Stimulated activated CD4-positive, alpha-beta T cell treated with anti-CD3 and anti-CD28 coated beads, Interleukin-1b, Interleukin-23, amount 100 ng/mL, for 24 hours (primary cell): ENCODE data around the gene MAD1L1.

ENCODE experiments used
- DNase-seq, 4 experiments: peaks; one replicate each; pipeline ENCODE4 v3.0.0-alpha.2; 2020; ENCODE audit warnings: low read depth in 4 of 4, low spot score in 1 of 4

The MAD1L1 gene

GRCh38 chr7:2141651-2142050 lies 91.1 kb downstream of the MAD1L1 start:
- DNase-seq, result no peak

GRCh38 chr7:2141021-2141410 lies 91.7 kb downstream of the MAD1L1 start:
- no peak for DNase-seq

DNA sequence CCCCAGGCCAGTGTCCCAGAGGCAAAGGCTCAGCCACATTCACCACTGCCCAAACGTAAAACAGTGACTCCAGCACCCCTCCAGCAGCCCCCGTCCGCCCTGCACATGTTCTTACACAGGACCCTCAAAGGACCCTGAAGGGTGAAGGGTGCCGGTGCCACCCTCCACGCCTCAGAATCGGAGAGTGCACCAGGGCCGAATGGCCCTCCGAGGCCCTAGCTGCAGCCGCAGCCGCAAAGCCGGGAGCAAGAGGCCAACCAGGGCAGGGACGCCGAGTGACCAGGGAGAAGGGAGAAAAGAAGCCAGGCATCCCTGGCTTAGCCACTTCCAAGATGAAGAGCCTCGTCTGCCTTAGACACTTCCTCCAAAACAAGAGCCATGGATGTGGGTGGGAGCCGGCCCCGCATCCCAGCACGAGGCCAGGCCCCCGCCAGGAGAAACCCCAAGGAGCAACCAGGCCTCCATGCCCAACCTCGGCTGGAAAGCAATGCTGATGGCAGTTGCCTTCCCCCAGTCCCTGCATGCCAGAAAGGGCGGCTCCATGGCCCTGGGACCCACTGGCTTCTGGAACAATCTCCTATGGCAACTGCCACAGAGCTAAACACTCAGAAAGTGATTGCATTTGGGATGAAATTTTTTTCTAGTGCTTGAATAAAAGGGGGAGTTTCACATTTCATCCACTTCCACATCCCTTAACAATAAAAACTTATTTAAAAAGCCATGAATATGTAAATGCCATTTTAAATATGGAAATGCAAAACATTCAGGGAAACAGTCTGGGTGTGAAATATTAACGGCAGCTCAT lies 92.3 kb downstream of the MAD1L1 start:
- DNase-seq, result no peak

DNA sequence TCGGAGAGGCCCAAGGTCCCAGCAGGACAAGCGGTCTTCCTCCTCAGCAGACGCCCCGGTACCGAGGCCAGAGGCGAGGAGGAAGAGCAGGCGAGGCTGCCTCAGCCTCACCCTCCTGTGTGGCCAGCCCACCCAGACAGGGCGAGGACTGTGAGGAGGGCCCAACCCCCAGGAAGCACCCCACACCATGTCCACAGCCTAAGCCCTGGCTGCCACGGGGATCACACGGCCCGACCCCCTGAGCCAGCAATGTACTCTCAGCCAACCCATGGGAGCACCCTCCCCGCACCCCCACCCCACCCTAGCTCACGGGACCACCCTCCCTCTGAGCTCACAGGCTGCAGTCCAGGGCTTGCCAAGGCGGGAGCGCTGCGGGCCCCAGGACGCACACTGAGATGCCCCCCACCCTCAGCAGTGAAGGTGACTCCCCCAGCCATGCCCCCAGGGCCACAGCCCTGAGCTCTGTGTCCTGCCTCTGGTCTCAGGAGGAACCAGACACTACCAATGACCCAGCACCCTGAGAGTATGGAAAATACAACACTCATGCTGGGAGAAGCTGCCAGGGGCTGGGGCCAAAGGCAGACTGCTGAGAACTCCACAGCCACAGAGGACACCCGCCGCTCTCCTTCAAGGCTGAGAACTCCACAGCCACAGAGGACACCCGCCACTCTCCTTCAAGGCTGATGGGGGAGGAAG lies 93.6 kb downstream of the MAD1L1 start:
- no peak for DNase-seq

- DNase-seq, result peak; percentile 7 to 40 (median 16)
These were observed 94.5 kb downstream of the MAD1L1 start for GRCh38 chr7:2138146-2138765.

DNA sequence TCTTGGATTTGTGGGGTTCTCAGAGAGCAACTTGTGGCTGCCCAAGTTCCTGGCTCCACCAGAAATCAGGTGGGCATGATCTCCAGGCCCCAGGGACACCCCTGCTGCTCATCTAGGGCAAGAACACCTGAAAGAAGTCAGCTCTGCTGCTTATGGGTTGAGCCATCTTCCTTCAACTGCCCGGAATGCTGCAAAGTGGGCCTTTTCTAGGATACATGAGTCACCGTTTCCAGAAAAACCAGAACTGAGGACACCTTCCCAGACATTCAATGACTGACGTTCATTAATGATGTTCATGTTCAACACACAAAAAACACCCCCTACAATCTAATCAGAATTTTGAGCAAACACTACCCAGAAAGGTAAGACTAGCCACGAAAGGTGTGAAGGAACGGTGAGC lies 98.0 kb downstream of the MAD1L1 start:
- no peak for DNase-seq

GRCh38 chr7:2132243-2132642 lies 100.5 kb downstream of the MAD1L1 start:
- no peak for DNase-seq

GRCh38 chr7:2131800-2132199 lies 100.9 kb downstream of the MAD1L1 start:
- no peak for DNase-seq

DNA sequence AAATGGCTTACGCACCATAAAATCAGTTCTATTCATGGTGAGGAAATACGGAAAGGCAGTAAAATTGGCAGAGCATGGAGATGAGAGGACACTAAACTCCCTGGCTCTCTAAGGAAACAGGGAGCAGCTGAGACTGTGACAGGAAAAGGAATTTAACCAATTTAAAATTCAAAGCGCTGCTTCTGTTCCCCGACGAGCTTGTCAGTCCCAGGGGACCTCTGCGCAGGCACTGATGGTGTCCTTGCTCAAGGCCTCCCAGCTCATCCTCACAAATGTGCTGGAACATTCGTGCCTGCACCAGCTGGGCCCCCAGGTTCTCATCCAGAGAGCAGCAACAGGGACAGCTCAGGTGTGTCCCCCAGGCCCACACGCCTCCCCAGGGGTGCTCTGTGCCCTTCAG lies 101.4 kb downstream of the MAD1L1 start:
- no peak for DNase-seq

DNA sequence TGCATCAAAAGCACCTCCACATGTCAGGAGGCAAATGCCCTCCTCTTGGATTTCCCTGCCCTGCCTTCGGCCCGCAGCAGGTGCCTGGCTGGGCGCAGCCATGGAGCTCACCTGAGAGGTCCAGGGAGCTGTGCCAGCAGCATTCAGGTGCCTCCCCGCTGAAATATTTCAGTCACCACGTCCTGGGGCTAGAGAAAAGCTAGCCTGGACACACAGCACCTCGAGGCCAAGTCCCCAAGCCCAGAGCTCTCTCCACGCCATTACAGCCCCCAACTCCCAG lies 102.7 kb downstream of the MAD1L1 start:
- no peak for DNase-seq

- DNase-seq, result no peak
These were observed 103.2 kb downstream of the MAD1L1 start for GRCh38 chr7:2129323-2130095.

GRCh38 chr7:2128601-2129322 lies 104.0 kb downstream of the MAD1L1 start:
- DNase-seq, result no peak

DNA sequence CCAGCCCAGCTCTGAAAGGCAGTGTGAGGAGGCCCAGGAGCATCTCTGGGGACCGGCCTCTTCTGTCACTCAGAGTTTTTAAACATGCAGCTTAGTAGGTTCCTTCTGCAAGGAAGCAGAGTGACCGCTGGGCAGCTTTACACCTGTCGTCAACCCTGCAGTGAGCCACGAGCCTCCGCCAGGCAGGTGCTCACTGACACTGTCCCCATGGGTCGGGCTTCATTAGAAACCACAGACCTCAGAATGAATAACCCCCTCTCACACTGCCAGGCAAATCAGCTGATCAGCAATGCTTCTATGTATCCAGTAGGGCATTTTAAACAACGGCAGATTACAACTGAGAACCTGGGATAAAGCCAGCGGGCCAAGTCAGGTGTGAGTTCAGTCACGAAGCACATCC lies 106.1 kb downstream of the MAD1L1 start:
- DNase-seq, result no peak

- no peak for DNase-seq
These were observed 106.8 kb downstream of the MAD1L1 start for GRCh38 chr7:2125931-2126330.

DNA sequence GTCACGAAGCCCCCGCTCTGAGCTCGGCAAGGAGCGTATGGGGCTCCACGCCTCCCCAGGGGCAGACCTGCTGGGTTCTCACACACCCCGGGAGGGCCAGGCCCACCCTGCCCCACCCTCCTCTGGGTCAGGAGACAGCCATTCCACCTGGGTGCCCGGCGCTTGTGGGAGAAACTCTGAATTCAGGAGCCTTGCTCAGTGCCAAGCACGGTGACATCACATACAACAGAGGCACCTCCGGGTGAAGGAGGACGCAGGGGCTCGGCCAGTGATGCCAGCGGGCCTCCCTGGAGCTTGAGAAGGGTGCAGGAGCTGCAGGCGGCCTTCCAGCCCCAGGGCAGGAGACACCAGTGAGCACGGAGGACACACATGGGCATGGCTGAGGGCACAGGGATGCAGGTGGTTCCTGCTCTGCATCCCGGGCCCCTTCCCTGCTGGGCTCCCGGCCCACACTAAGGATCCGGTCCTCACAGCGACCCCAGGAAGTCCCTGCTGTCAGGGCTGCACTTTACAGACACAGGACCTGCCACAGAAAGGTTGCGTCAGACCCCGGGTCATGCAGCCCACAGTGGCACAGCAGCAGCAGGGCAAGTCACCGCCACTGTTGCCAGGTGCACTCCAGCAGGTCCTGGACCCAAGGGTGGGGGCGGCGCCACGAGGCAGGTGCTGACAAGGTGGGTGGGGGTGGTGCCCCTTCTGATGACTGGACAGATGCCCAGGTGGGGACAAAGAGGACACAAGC lies 108.0 kb downstream of the MAD1L1 start:
- DNase-seq, result no peak

- no peak for DNase-seq
These were observed 108.8 kb downstream of the MAD1L1 start for GRCh38 chr7:2123916-2124315.

- DNase-seq, result no peak
These were observed 109.4 kb downstream of the MAD1L1 start for GRCh38 chr7:2123360-2123759.

GRCh38 chr7:2122651-2123050 lies 110.1 kb downstream of the MAD1L1 start:
- no peak for DNase-seq

GRCh38 chr7:2120841-2121830 lies 111.6 kb downstream of the MAD1L1 start:
- DNase-seq, result no peak
